HL-60 (cell line): ENCODE measurements around the gene ARL10.

Source experiments
- TF ChIP-seq, protein P1 (sequence below): IDR thresholded peaks from 2 replicates; pipeline ENCODE4 v1.6.1; 2012; ENCODE audit warnings: low read depth; ENCODE audit not compliant: insufficient replicate concordance
- TF ChIP-seq, protein P2 (sequence below): IDR thresholded peaks from one replicate; pipeline ENCODE4 v1.5.1; 2011; ENCODE audit warnings: low read length, control low read depth, inconsistent platforms; ENCODE audit not compliant: insufficient read depth

DNA sequence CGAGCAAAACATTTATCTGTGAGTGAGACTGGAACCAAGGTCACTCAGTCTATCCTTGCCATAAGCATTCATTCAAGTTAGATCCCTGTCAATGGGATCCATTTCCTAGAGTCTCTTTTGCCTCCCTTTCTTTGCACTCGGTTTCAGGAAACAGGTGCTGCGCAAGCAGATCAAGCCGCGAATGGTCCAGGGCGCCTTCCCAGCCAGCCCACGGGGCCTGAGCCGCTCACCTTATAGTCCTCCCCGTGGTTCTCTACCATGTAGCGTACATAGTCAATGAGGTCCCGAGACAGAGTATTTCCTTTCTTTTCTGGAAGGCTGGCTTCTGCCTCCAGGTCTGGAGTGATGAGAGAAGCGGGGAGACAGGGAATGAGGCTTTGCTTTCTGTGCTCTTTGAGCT is 19.7 kb downstream of the ARL10 start:
- TF ChIP-seq, protein P1, sequence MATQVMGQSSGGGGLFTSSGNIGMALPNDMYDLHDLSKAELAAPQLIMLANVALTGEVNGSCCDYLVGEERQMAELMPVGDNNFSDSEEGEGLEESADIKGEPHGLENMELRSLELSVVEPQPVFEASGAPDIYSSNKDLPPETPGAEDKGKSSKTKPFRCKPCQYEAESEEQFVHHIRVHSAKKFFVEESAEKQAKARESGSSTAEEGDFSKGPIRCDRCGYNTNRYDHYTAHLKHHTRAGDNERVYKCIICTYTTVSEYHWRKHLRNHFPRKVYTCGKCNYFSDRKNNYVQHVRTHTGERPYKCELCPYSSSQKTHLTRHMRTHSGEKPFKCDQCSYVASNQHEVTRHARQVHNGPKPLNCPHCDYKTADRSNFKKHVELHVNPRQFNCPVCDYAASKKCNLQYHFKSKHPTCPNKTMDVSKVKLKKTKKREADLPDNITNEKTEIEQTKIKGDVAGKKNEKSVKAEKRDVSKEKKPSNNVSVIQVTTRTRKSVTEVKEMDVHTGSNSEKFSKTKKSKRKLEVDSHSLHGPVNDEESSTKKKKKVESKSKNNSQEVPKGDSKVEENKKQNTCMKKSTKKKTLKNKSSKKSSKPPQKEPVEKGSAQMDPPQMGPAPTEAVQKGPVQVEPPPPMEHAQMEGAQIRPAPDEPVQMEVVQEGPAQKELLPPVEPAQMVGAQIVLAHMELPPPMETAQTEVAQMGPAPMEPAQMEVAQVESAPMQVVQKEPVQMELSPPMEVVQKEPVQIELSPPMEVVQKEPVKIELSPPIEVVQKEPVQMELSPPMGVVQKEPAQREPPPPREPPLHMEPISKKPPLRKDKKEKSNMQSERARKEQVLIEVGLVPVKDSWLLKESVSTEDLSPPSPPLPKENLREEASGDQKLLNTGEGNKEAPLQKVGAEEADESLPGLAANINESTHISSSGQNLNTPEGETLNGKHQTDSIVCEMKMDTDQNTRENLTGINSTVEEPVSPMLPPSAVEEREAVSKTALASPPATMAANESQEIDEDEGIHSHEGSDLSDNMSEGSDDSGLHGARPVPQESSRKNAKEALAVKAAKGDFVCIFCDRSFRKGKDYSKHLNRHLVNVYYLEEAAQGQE, result no peak
- TF ChIP-seq, protein P2, sequence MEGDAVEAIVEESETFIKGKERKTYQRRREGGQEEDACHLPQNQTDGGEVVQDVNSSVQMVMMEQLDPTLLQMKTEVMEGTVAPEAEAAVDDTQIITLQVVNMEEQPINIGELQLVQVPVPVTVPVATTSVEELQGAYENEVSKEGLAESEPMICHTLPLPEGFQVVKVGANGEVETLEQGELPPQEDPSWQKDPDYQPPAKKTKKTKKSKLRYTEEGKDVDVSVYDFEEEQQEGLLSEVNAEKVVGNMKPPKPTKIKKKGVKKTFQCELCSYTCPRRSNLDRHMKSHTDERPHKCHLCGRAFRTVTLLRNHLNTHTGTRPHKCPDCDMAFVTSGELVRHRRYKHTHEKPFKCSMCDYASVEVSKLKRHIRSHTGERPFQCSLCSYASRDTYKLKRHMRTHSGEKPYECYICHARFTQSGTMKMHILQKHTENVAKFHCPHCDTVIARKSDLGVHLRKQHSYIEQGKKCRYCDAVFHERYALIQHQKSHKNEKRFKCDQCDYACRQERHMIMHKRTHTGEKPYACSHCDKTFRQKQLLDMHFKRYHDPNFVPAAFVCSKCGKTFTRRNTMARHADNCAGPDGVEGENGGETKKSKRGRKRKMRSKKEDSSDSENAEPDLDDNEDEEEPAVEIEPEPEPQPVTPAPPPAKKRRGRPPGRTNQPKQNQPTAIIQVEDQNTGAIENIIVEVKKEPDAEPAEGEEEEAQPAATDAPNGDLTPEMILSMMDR, result no peak
